NCI-H748 (cell line): Measurements from ENCODE around the gene UBE2D3.
"Not testable (repeated sequence)": the region's sequence is repeated elsewhere in the genome, so short reads cannot be mapped to it uniquely, and the experiment has no call there.

Source experiments
- DNase-seq: peaks from one replicate; lab custom pipeline; 2025; ENCODE audit not compliant: unreplicated experiment; lab: John Stamatoyannopoulos, UW

The UBE2D3 gene

DNA sequence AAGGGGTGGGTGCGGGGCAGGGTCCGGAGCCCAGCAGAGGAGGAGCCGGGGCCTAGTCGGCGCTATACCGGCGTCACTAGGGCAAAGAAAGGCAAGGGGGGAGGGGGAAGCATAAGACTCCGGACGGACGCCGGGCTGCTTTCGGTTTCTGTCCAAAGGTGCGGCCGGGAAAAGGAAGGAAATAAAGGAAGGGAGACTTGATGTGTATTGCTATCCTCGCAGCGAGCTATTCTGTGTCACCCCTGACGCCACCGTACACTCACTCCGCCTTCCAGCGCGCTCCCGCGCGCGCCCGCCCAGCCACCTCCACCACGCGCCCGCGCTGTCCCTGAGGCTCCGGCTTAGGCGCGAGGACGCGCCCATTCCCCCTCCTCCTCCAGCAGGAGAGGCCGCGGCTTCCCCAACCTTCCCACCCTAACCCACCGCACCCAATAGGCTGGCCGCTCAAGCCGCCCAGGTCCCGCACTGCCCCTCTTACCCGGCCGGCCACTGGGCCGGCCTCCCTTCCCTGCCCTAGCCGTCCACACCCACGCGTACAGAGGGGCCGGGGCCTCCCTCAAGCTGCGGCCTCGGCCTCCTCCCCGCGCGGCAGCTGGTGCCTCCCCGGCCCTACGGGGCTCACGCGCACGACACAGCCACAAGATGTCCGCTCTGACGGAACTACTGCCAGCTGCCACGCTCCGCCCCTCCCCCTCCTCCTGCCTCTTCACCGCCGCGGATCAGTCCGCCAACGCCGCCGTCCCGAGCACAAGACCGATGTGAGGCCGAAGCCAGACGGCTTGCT is at the start of gene UBE2D3:
TSS of gene UBE2D3 (minus strand) at position 662 of the 784 bp plus-strand sequence. CDS start 1,043 bp downstream, outside the sequence.
- DNase-seq, result peak; percentile 93

DNA sequence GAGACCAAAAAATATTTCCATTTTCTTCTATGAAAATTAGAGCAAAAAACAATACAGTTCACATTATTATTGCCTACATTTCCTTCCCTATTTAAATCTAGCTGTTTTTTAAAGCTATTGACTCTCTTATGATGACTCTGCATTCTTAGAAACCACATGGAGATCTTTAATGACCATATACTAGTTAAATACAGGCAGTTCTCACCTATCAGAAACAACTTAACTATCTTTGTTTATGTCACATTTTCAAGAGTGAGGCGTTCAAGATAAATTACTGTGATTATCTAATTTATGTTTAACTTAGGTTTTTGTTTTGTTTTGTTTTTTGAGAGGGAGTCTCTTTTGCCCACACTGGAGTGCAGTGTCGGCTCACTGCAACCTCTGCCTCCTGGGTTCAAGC is 44.4 kb upstream of the UBE2D3 start:
- DNase-seq, result no peak

DNA sequence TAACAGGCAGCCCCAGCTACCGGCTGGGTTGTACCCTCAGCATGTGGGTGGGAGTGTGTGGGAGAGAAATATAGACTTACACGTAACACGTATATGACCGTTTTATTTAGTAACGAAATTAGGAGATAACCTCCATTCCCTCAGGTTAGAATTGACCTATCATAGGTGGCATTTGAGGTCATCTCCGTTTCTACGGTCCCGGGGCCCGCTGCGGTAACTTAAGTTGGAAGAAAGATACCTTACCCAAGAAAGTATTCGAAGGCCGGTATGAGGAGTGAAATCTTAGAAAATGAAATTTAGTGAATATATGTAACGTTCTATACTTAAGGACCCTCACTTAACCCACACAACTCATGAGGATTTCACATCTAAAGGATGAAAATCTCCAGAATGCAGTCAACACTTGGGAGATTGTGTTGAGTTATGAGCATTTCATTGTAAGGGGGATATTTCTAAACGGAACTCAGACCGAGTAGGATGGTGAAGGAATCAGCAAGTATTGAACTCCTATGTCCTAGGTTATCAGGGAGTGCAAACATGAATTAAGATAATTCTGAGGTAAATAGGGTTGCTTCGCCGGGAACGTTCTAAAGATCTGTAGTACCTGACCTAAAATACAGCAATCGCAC is 42.3 kb upstream of the UBE2D3 start:
- no peak for DNase-seq

- peak; percentile 94 for DNase-seq
Measured at GRCh38 chr4:102868781-102869568, 41.6 kb upstream of the UBE2D3 start, which contains the start of gene CISD2. CISD2 (plus strand) TSS chr4:102868992; CDS start chr4:102869085, 93 bp downstream.

DNA sequence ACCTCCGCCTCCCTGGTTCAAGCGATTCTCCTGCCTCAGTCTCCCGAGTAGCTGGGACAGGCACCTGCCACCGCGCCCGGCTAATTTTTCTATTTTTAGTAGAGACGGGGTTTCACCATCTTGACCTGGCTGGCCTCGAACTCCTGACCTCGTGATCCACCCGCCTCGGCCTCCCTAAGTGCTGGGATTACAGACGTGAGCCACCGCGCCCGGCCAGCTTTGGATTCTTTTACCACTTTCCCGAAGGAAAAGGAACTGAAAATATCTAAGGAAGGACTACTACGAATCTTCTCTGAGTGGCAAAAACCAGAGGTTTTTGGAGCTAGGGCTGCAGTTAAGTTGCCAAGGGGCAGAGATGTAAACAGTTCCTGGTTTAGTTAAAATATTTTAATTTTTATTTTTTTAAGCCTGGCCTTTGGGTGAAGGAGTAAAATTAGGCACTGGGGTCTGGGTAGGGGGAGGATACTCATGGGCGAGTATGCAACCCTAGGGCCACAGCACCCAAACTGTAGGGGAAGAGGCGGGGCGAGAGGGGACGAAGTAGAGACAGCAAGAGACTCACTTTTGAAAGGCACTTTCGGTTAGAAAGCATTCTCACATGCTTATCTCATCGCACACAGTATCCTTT is 40.9 kb upstream of the UBE2D3 start:
- no peak for DNase-seq

GRCh38 chr4:102867278-102868152 is 40.2 kb upstream of the UBE2D3 start:
- DNase-seq, result peak; percentile 10

- DNase-seq, result not testable (repeated sequence)
Measured at GRCh38 chr4:102865327-102865726, 38.0 kb upstream of the UBE2D3 start.

- no peak for DNase-seq
Measured at GRCh38 chr4:102862747-102863146, 35.4 kb upstream of the UBE2D3 start.

DNA sequence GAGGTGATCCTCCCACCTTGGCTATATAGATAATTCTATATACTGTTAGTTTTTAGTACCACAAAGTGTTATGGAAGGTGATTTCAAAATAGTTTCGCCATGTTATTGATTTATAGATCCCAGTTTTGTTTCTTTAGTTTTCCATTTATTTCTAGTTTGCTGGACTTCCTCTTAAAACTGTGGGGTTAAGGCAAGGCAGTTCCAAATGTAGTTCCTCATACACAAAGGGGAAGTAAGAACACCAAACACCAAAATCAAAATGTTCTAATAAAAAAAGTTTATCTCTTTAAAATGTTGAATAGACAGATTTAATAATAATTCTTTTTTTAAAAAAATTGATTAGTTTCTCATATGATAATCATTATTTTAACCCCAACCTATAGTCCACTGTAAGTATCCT is 34.7 kb upstream of the UBE2D3 start:
- no peak for DNase-seq

- no peak for DNase-seq
Measured at GRCh38 chr4:102860611-102861324, 33.4 kb upstream of the UBE2D3 start.

GRCh38 chr4:102858828-102859464 is 31.6 kb upstream of the UBE2D3 start:
- DNase-seq, result no peak

GRCh38 chr4:102850370-102850769 is 23.0 kb upstream of the UBE2D3 start:
- DNase-seq, result no peak

DNA sequence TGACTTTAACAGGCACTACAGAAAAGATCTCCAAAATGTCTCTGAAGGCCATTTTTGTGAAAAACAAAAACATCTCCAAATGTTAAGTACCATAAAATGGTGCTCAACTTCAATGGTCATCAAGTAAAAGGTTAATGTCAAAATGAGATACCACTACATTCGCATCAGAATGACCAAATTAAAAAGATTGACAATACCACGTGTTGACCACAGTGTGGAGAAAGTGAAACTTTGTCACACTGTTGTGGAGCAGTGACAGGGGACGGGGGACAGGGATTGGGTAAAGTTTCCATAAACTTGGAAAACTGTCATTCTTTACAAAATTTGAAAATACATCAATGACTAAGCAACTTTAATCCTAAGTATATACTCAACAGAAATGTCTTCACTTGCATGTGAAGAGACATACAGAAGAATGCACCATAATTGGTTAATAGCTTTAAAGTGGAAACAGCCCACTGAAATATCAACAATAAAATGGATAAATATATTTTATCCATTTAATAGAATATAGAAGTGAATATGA is 22.3 kb upstream of the UBE2D3 start:
- no peak for DNase-seq

DNA sequence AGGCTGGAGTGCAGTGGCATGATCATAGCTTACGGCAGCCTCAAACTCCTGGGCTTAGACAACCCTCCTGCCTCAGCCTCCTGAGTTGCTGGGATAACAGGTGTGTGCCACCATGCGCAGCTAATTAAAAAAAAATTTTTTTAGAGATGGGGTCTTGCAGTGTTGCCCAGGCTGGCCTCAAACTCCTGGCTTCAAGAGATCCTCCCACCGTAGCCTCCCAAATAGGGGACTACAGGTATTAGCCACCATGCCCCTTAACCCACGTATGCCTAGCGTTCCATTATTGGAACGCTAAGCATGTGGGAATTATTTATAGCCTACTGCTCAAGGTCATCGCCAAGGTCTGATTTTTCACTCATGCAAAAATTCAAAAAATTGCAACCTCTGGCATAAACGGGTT is 20.3 kb upstream of the UBE2D3 start:
- DNase-seq, result no peak

DNA sequence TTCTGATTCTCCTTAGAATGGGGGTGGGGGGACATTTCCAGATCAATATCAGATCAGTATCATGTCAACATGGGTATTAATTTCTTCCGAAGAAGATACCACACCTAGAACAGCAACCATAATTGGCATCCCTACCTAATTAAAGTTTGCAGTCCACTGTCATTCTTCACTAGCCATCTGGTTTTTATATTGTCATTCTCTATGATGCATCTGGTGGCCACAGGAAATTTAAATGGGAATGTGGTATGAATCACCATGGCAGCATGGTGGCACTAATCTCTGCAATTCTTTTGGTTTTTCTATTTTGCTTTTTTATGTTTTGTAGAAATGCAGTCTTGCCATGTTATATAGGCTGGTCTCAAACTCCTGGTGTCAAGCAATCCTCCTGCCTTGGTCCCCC is 16.6 kb upstream of the UBE2D3 start:
- no peak for DNase-seq

DNA sequence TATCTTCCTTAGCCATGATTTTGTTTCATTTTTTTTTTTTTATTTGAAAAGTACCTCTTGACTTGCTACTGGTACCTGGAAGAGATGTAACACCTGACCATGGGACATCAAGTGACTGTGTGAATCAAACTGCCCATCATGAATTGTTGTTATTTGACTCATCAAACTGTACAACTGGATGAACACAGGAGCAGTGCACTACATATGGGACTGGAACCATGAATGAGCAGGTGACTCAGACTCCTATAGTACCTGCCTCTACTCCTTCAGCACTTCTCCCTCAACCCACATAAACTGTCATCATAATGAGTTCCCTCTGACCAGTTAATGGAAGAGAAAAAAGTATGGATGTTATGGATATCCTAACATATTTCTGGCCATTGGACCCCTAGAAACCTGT is 15.9 kb upstream of the UBE2D3 start:
- DNase-seq, result no peak

DNA sequence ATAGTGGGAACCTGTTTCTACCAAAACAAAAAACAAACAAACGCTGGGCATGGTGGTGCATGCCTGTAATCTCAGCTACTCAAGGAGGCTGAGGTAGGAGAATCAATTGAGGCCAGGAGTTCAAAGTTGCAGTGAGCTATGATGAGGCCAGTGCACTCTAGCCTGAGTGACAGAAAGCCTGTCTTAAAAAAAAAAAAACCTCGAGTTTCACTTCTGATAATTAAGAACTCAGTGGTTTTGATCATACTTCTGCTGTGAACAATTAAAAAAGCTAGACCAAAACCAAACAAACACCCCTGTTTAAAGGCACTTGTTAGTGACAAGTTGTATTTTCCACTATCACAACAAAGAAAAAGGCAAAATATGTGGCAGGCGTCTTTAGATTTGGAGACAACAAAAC is 15.0 kb upstream of the UBE2D3 start:
- DNase-seq, result no peak

GRCh38 chr4:102836596-102836995 is 9.2 kb upstream of the UBE2D3 start:
- DNase-seq, result no peak

DNA sequence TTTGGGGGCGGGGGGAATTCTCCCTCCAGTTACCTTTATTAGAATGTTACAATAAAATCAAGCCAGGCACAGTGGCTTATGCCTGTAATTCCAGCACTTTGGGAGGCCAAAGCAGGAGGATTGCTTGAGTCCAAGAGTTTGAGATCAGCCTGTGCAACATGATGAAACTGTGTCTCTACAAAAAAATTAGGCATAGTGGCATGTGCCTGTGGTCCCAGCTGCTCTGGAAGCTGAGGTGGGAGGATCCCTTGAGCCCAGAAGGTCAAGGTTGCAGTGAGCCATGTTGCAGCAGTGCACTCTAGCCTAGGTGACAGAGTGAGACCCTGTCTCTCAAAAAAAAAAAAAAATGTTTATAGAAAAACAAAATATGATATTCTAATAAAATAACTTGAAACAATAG is 5.3 kb upstream of the UBE2D3 start:
- no peak for DNase-seq
